NCI-H2107 treated with DMSO at 0.1 percent for 48 hours (cell line): ENCODE measurements around the gene RNF113A.
A peak's percentile ranks its signal among the peaks of the same experiment; 100 is the strongest.
"Not testable (repeated sequence)": the region's sequence is repeated elsewhere in the genome, so short reads cannot be mapped to it uniquely, and the experiment has no call there.

Experiments used
- DNase-seq: peaks from one replicate; lab custom pipeline; 2025; ENCODE audit not compliant: unreplicated experiment; lab: John Stamatoyannopoulos, UW

RNF113A gene

DNA sequence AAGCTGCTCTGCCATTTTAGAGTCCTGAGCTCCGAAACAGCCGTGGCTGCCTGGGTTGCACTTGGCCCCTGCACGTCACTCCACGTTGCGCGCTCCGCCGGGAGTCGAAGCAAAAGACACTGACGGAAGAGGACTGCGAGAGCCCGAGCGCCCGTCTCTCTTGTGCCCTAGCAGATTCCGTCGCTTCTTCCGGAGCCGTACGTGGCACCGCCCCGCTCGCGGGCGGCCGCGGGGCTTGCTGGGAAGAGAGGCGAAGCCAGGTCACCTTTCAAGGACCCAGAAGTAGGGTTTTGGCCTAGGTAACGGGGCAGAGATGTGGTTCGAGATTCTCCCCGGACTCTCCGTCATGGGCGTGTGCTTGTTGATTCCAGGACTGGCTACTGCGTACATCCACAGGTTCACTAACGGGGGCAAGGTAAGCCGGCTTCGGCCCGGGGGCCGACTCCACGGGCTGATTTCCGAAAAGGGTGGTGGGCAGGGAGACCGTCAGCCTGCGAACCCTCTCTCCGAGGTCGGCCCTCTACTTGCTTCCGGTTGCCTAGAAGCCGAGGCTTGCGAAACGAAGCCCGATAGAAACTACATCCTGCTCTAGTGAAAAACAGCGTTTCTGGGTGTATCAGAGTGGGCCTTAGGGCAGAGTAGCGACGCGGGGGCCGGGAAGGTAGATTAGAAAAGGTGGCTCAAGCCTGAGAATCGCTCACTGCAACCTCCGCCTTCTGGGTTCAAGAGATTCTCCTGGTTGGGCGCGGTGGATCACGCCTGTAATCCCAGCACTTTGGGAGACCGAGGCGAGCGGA lies at the start of gene RNF113A, which contains the start of gene NDUFA1:
RNF113A (minus strand) TSS at position 135 of the 797 bp plus-strand sequence; CDS start at position 15, 120 bp downstream.
NDUFA1 (plus strand) TSS at position 234 of the 797 bp plus-strand sequence; CDS start at position 314, 80 bp downstream.
- peak; percentile 89 for DNase-seq

DNA sequence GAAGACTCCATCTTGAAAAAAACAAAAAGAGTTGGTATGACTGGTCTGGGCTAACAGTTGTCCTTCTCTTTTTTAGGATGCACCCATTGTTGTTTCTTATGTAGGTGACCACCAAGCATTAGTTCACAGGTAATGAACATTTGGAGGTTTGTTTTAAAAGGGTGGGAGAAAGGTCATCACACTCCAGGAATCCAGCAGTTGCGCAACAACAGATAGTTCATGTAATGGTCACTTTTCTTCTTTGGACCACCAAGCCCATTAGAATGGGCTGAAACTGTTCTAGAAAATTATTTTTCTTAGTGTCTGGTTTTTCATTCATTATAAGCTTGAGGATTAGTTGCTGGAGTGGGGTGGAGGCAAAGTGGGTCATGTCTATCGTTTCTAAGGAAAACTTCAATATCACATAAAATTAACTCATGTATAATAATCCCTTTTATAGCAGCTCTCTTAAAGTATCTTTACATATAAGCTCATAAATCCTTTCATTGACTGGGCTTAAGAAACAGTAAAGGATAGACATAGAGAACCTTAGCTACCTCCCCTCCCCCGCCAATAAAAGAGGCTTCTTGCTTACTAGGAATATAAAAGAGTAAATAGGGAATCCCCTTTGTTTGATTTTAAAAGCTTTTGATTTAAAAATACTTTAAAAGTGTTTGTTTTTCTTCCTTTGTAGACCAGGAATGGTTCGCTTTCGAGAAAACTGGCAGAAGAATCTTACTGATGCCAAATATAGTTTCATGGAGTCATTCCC lies 48.5 kb upstream of the RNF113A start:
- no peak for DNase-seq

DNA sequence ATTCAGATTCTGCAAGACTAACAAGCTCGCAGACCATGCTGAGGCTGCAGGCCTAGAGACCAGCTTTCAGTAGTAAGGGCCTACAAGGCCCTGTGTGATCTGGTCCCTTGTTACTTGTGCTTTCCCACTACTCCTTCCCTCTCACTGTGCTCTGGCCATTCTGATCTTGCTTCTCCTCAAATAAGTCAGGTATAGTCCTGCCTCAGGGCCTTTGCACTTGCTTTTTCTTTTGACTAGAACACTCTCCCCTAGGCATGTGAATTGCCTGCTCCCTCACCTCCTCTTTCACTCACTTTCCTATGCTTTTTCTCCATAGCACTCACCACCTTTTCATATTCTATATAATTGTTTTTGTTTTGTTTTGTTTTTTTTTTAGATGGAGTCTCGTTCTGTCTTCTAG lies 46.3 kb upstream of the RNF113A start:
- no peak for DNase-seq

DNA sequence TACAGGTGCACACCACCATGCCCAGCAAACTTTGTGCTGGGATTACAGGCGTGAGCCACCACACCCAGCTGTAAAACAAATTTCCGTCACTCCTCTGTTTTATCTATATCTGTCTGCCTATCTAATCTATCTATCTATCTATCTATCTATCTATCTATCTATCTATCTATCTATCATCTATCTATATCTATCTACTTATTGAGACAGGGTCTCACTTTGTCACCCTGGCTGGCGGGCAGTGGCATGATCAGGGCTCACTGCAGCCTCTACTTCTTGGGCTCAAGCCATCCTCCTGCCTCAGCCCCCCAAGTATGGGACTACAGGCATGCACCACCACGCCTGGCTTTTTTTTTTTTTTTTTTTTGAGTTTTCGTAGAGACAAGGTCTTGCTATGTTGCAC lies 44.8 kb upstream of the RNF113A start:
- no peak for DNase-seq

DNA sequence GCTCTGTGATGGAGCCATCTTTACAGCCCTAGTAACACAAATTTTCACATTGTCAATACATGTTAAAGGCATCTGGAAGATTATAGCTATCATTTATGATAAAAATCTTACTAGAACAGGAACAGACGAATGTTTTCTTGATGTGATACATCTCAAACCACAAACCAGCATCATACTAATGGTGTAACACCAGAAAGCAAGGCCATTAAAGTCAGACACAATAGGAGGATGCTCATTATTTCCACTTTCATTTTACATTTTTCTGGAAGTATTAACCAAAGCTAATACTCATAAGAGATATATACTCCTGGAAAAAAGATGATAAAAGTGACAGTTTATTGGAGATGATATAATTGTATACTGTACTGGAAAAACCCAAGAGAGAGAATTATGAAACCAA lies 29.4 kb upstream of the RNF113A start:
- no peak for DNase-seq

DNA sequence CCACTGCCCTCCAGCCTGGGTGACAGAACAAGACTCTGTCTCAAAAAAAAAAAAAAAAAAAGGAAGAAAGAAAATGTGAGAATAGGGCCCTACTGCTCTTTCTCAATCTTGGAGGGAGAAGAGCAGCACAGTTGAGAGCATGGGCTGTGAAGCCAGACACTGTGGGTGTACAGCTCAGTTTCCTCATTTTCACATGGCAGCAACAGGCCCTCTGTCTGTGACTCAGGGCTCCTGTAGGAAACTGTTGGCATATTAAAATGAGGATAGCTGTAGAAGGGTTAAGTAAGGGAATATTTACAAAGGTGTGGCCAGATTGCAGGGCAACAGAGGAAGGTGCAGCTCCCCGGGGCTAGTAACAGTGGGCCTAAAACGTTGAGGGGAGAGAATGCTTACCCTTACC lies 27.6 kb upstream of the RNF113A start:
- DNase-seq = no peak

DNA sequence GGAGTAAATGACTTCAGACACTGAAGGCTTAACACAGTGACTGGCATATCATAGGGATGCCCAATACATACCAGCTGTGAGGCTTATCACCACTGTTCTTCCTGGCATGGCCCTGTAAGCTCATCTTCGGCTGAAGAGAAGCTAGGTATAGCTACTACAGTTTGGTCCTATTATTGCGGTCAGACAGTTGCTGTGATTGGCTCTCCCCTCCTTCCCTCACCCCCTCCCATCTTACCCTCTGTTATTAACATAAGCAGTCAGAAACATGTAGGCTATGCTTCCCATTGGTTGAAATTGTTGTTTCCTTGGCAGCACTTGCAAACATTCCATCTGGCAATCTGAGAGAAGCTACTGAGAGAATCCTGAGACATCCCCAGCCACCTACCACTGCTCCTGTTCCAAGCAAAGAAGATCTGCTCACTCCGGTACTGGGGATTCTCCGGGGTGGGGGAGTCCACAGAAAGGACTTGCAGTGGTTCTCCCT lies 24.4 kb upstream of the RNF113A start, which contains the start of gene AKAP14:
AKAP14 (plus strand) TSS at position 51 of the 484 bp plus-strand sequence. CDS start 7,331 bp downstream, outside the sequence.
- no peak for DNase-seq

DNA sequence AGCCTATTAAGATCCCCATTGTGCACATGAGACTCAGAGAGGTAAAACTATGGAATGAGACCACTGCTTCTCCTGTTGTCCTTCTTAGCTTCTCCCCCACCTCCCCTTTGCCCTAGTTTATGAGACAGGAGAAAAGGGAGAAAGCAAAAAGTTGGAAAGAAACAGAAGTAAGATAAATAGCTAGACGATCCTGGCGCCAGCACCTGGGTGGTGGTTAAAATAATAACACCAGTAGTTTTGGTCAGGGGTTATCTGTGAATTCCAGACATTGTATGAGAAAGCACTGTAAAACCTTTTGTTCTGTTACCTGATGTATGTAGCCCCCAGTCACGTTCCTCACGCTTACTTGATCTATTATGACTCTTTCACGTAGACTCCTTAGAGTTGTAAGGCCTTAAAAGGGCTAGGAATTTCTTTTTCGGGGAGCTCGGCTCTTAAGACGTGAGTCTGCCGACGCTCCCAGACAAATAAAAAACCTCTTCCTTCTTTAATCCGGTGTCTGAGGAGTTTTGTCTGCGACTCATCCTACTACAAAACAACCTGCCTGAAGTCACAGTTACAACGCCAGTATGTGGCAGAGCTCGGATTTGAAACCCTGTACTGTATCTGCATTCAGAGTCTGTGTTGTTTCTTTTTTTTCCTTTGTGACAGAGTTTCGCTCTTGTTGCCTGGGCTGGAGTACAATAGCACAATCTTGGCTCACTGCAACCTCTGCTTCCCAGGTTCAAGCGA lies 20.6 kb upstream of the RNF113A start:
- not testable (repeated sequence) for DNase-seq

DNA sequence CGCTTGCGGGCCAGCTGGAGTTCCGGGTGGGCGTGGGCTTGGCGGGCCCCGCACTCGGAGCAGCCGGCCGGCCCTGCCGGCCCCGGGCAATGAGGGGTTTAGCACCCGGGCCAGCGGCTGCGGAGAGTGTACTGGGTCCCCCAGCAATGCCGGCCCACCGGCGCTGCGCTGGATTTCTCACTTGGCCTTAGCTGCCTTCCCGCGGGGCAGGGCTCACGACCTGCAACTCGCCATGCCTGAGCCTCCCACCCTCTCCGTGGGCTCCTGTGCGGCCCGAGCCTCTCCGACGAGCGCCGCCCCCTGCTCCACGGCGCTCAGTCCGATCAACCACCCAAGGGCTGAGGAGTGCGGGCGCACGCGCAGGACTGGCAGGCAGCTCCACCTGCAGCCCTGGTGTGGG lies 19.1 kb upstream of the RNF113A start:
- DNase-seq = not testable (repeated sequence)

DNA sequence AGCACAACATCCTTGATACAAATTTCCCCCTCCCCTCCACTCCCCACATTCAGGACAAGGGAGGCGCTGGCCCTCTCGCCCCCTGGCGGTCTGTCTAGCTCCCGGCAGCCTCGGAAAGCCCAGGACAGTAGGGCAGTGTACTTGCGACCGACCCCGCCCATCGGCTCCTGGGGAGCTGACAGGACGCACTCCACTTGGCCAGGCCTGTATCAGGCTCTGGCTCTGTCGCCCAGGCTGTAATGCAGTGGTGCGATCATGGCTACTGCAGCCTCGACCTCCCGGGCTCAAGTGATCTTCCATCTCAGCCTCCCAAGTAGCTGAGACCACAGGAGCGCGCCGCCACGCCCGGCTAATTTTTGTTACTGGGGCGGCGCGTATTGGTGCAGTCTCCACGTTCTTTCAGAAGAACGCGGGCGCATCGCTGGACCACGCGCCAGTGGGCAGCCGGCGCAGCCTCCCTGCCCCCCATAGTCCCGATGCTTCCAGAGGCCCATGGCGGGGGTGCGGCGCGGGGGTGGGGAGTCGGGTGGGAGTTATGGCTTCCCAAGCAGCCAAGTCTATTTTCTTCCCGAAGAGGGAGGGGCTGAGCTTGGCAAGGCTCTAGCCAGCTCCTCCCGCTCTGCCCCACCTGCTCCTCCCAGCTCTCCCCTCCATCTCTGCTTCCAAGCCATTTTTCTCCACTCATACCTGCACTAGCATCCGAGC lies 16.3 kb upstream of the RNF113A start:
- no peak for DNase-seq

DNA sequence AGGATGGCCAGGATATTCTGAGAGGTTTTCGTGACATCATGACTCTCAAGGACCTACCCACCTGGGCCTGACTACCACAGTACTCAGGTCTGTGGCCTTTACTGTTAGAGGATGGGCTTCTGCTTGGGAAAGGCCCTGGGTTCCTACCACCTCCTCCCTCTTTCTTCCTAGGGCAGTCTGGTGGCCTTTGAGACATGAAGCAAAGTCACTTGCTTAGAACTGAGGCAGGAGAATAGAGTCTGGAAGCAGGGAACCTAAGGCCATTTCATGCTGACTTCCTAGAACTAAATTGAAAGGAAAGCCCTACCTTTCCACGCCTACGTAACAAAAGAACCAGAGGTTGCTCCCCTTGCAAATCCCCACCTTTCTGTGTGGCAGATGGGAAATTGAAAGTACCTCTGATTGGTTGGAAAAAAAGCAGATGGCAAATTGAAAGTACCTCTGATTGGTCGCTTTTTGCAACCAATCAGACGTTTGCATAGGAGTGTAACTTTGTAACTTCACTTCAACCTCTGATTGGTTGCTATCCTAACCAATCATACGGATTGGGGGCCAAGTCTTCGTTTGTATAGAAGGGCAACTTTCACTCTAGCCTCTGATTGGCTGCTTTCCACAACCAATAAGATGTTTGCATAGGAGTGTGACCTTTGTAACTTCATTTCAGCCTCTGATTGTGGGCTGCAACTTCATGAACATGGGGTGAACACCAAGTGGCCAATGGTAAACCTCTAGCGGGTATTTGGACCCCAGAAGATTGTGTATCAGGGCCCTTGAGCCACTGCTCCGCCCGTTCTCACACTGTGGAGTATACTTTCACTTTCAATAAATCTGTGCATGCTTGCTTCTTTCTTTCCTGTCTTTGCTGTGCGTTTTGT lies 14.3 kb upstream of the RNF113A start:
- DNase-seq = no peak

DNA sequence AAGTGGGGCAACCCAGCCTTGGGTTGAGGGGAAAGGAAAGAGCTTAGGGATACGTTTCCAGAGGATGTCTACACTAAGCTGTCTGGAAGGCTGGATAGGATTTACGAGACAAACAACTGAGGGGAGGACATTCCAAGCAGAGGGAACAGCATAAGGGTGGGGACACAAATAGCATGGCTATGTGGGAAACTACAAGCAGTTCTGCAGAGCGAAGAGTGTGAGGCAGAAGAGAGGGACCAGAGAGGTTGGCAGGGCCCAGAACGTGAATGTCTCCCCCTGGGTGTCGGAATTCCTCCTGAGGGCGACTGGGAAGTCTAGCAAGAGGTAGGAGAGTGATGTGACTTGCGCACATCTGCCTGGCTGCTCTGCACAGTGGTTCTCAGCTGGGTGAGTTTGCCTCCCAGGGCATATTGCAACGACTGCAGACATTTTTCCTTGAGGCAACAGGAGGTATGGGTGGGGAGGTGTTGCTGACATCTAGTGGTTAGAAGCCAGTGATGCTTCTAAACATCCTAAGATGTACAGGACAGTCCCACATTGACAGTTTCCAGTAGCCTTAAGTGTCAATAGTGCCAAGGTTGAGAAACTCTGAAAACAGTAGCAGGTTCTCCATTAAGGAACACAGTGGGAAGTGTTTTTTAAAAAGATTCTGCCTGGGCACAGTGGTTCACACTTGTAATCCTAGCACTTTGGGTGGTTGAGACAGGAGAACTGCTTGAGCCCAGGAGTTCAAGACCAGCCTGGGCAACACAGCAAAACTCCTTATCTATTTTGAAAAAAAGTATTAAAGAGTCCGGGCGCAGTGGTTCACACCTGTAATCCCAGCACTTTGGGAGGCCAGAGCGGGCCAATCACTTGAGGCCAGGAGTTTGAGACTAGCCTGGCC lies 9.3 kb upstream of the RNF113A start:
- peak; percentile 32 for DNase-seq

DNA sequence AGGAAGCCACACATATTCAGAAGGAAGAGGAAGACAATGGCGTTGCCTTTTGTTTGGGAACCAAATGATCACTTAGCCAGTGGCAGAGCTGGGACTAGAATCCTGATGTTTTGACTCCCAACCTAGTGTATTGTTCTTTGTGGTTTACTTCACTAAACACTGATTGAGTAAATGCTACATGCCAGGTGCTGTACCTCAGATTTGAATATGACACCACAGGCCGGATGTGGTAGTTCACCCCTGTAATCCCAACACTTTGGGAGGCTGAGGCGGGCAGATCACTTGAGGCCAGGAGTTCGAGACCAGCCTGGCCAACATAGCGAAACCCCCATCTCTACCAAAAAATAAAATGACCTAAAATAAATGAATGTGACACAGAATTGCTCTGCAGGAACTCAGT lies 8.5 kb upstream of the RNF113A start:
- DNase-seq = peak; percentile 82

DNA sequence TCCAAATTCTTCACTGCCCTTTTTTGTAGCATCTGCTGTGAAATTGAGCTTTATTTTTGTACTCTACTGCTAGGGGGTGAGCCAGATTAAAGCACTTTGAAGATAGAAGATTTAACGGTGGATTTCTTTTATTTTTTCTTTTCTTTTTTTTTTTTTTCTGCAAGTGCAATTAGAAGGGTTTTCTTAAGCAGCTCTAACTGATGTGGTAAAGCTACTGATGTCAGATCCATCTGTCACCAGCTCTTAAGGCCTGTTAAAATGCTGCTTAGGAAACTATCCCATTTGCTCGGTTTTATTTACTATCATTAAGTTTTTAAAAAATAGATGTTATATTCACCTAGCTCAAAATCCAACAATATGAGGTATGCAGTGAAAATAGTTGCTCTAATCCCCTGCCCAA lies 7.2 kb upstream of the RNF113A start:
- DNase-seq = no peak

DNA sequence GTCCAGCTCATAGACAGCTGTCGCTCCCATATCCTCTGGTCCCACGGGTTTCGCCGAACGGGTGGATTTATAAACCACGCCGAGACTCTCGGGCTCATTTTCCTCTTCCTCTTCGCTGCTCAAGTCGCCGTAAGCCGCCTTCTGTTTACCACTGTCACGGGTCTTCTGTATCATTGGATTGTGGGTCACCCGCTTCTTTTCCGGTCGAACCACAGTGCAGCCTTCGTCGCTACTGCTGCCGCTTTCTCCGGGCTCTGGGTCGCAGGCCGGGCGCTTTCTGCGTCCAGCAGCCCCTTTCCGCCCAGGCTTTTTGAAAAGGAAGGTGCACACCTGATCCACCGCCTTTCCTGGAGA lies 311 bp downstream of the RNF113A start:
- no peak for DNase-seq

DNA sequence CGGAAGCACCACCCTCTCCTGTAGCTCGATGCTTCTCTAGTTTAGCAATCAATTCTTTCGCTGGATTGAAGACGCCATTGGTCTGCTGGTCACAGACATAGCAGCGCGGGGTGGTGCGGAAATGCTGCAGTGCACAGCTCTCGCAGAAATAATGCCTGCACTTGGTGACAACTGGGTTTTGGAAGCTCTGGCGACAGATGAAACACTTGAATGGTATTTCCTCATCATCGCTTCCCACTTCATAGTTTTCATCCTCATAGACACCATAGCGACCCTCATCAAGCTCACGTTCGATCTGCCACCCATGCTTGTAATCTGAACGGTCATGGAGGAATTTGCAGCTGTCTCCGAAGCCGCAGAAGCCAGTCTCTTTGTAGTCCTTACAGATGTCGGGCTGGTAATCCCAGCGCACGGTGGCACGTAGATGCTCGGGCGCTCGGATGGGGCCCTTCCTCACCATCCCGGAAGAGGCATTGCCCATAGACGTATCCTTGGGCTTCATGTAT lies 854 bp downstream of the RNF113A start:
- no peak for DNase-seq

DNA sequence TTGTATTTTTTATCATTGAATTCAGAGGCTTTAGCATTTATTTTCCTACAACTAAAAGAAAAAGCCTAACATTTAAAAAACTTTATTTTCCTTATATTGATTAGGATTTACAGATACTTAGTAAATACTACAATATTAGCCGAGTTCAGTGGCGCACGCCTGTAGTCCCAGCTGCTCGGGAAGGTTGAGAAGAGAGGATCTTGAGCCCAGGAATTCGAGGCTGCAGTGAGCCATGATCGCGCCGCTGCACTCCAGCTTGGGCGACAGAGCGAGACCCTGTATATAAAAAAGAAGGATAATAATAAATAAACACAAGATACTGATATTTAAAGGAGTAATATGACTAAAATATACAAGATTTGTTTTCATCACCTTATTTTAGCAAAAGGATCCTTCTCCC lies 18.1 kb downstream of the RNF113A start:
- DNase-seq = no peak
